Suprapubic skin (tissue), 3 donors: Measurements from ENCODE around the gene CXorf38.

Experiments used
- POLR2A ChIP-seq, 2 donors: fragments of 450-650 bp; IDR thresholded peaks; one replicate each; pipeline ENCODE4 v1.6.1; 2017; ENCODE audit warnings: antibody characterized with exemption in 2 of 2, mild to moderate bottlenecking in 2 of 2, moderate library complexity in 2 of 2
- TF ChIP-seq, protein P1 (sequence below), 2 donors: fragments of 200-600 bp in 1 of 2; fragments of 450-650 bp in 1 of 2; sonication (generic) in 1 of 2; IDR thresholded peaks; one replicate each; pipeline ENCODE4 v1.5.1; 2016 to 2019; ENCODE audit warnings: antibody characterized with exemption in 2 of 2, mild to moderate bottlenecking in 1 of 2, moderate library complexity in 1 of 2

DNA sequence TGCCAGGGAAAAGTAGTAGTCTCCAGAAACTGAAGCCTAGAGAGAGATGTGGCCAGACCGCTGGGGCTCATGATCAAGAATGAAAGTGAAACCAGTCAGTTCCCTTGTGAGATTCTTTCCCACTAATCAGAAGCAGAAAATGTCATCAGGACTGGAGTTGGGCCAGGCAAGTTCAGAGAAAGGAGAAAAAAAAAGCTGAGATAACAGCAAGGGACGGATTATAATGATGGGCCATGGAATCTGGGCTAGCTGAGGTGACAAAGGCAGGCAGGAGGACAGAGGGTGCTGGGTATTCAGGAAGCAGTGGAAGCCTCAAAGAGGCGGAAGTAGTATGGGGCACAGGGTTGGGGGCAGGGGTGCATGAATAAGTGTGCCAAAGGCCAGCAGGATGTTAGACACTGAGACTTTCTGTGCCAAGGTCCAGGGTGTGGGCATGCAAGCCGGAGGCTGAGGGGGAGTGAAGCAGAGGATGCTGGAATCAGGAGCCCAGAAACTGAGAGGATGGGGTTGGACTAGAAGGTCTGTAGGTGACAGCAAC, 2.5 kb downstream of the CXorf38 start:
- TF ChIP-seq, protein P1, sequence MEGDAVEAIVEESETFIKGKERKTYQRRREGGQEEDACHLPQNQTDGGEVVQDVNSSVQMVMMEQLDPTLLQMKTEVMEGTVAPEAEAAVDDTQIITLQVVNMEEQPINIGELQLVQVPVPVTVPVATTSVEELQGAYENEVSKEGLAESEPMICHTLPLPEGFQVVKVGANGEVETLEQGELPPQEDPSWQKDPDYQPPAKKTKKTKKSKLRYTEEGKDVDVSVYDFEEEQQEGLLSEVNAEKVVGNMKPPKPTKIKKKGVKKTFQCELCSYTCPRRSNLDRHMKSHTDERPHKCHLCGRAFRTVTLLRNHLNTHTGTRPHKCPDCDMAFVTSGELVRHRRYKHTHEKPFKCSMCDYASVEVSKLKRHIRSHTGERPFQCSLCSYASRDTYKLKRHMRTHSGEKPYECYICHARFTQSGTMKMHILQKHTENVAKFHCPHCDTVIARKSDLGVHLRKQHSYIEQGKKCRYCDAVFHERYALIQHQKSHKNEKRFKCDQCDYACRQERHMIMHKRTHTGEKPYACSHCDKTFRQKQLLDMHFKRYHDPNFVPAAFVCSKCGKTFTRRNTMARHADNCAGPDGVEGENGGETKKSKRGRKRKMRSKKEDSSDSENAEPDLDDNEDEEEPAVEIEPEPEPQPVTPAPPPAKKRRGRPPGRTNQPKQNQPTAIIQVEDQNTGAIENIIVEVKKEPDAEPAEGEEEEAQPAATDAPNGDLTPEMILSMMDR (IDR thresholded peaks at IDR 0.05): no peak
- no peak for TF ChIP-seq POLR2A (IDR thresholded peaks at IDR 0.05)
